Sigmoid colon (tissue), 4 donors: ENCODE measurements around the gene VPS13C.

Experiments
- POLR2A ChIP-seq, 2 donors: fragments of 450-650 bp; IDR thresholded peaks; one replicate each; pipeline ENCODE4 v1.6.1; 2016; ENCODE audit warnings: antibody characterized with exemption in 2 of 2, mild to moderate bottlenecking in 2 of 2, moderate library complexity in 2 of 2
- POLR2AphosphoS5 ChIP-seq, 4 donors: sonication (generic); formaldehyde crosslinking; IDR thresholded peaks; one replicate each; pipeline ENCODE4 v1.6.1; 2017; ENCODE audit warnings: antibody characterized with exemption in 4 of 4
- TF ChIP-seq, protein P1 (sequence below), 4 experiments: fragments of 450-650 bp in 3 of 4; fragments of 200-600 bp in 1 of 4; IDR thresholded peaks; one replicate each; pipeline ENCODE4 v1.5.1; 2016 to 2019; ENCODE audit warnings: antibody characterized with exemption in 4 of 4, mild to moderate bottlenecking in 3 of 4, moderate library complexity in 2 of 4

DNA sequence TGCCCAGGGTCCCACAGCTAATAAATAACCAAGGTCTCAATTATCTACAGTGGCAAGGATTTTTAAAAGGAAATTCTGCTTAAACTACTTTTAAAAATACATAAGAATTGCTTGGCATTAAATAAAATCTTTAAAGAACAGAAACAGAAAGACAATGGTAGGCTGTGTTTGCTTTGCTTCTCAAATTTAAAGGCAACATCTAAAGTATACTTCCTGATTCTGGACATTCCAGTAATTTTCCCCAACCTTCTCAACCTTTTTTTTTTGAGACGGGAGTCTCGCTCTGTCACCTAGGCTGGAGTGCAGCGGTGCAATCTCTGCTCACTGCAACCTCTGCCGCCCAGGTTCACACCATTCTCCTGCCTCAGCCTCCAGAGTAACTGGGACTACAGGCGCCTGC is 5.3 kb downstream of the VPS13C start:
- TF ChIP-seq, protein P1, sequence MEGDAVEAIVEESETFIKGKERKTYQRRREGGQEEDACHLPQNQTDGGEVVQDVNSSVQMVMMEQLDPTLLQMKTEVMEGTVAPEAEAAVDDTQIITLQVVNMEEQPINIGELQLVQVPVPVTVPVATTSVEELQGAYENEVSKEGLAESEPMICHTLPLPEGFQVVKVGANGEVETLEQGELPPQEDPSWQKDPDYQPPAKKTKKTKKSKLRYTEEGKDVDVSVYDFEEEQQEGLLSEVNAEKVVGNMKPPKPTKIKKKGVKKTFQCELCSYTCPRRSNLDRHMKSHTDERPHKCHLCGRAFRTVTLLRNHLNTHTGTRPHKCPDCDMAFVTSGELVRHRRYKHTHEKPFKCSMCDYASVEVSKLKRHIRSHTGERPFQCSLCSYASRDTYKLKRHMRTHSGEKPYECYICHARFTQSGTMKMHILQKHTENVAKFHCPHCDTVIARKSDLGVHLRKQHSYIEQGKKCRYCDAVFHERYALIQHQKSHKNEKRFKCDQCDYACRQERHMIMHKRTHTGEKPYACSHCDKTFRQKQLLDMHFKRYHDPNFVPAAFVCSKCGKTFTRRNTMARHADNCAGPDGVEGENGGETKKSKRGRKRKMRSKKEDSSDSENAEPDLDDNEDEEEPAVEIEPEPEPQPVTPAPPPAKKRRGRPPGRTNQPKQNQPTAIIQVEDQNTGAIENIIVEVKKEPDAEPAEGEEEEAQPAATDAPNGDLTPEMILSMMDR (IDR thresholded peaks at IDR 0.05): no peak
- TF ChIP-seq POLR2A (IDR thresholded peaks at IDR 0.05) (no peak), POLR2AphosphoS5 (IDR thresholded peaks at IDR 0.05) (no peak)
